PC-9 (cell line): ENCODE measurements around the gene WNK1.

Experiments
- EZH2 ChIP-seq: fragments of 200-600 bp; sonication (generic); IDR thresholded peaks from 2 replicates; pipeline ENCODE4 v1.8.0; 2017; ENCODE audit warnings: antibody characterized with exemption, low read depth
- TF ChIP-seq, protein P1 (sequence below): fragments of 200-600 bp; sonication (generic); conservative IDR thresholded peaks from 2 replicates; pipeline ENCODE4 v1.6.1; 2017; ENCODE audit warnings: mixed run types, antibody characterized with exemption, mild to moderate bottlenecking, moderate library complexity

DNA sequence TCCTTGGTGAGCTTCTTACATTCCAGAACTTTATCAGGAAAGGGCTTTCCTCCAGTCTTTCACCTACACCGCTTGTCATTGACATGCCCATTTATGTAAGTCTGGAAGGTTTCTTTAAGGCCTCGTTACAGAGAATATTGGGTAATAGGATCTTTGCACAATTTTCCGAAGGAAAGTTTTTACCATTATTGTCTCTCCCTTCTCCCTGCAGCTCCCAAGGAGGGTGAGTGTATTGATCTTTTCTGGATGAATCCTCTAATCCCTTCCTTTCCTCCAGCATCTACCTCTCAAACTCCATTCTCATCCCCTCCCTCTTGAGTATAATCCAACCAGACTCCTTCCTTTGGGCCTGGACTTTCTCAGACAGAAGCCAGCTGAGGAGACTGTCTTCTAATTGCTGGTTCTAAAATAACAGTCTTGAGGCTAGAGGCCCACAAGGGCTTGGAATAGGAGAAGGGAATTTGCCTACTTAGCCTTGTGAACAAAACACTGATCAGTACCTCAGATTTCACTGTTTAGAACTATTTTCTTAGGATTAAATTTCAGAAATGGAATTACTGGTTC, 21.8 kb downstream of the WNK1 start:
- TF ChIP-seq, protein P1, sequence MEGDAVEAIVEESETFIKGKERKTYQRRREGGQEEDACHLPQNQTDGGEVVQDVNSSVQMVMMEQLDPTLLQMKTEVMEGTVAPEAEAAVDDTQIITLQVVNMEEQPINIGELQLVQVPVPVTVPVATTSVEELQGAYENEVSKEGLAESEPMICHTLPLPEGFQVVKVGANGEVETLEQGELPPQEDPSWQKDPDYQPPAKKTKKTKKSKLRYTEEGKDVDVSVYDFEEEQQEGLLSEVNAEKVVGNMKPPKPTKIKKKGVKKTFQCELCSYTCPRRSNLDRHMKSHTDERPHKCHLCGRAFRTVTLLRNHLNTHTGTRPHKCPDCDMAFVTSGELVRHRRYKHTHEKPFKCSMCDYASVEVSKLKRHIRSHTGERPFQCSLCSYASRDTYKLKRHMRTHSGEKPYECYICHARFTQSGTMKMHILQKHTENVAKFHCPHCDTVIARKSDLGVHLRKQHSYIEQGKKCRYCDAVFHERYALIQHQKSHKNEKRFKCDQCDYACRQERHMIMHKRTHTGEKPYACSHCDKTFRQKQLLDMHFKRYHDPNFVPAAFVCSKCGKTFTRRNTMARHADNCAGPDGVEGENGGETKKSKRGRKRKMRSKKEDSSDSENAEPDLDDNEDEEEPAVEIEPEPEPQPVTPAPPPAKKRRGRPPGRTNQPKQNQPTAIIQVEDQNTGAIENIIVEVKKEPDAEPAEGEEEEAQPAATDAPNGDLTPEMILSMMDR = no peak
- no peak for TF ChIP-seq EZH2
